ENCODE results near the gene ZNF682.
"Not testable (repeated sequence)": the region's sequence is repeated elsewhere in the genome, so short reads cannot be mapped to it uniquely, and the experiment has no call there.

Gene ZNF682

DNA sequence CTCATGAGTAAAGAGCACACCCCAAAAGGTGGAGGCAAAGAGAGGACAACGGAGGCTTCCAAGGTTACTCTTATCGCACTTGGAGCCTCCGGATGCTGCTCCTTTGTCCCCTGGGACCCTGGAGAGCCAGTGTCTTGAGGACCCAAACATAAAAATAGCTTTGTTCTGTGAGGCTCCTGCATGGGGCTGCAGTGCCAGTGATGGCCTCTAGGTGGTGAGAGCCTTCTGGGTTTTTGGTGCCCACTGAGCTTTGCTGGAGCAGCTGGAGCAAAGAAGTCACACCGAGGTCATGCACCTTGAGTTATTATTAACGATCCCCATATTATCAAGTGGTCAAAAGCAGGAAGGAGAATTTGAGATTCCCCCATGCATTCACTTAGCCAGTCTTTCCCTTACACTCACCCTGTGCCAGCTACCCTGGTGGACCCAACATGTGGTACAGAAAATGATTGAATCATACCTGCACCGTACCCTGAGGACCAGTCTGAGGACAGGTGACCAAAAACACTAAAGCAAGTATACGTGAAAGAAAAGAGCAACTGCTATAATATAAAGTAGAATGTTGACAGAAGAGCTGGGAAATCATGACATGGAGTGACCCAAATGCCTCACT, 41.5 kb downstream of the ZNF682 start:
- peak; percentile 1 to 17 (median 4) for DNase-seq (ENCODE audit: low read depth in 3 of 3)

DNA sequence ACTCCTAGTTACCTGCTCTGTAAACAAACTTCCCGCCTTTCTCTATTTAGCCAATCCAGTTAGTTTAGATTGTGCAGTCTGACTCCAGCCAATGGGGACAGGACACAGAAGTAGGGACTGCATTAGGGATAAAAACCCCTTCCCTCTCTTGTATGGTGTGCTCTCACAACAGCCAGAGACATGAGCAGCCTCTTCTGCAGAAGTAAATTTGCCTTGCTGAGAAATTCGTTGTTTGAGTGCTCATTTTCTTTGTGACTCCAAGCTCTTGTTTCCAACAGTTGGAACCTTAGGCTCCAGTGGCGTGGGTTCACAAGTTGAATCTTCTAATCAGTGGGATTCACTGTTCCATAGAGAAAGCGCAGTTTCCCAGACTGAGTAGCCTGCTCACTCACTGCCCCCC, 72.4 kb downstream of the ZNF682 start:
- DNase-seq (ENCODE audit: low read depth in 3 of 3) = no peak

DNA sequence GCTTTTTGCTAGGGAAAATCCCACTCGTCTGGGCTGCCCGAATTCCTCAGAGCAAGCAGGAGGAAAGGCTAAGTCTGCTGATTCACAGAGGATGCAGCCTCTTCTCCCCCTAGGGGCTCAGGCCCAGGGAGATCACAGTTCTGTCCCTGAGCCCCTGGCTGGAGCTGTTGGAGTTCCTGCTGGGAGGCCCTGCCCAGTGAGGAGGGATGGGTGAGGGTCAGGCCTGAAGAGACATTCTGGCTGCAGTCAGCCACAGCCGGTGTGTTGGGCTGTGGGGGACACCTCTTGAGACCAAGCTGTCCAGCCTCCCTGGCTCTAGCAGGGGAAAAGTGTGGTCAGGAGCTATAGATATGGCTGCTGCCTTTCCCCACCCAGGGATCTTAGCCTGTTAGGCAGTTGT, 73.2 kb downstream of the ZNF682 start:
- not testable (repeated sequence) for DNase-seq (ENCODE audit: low read depth in 3 of 3)

DNA sequence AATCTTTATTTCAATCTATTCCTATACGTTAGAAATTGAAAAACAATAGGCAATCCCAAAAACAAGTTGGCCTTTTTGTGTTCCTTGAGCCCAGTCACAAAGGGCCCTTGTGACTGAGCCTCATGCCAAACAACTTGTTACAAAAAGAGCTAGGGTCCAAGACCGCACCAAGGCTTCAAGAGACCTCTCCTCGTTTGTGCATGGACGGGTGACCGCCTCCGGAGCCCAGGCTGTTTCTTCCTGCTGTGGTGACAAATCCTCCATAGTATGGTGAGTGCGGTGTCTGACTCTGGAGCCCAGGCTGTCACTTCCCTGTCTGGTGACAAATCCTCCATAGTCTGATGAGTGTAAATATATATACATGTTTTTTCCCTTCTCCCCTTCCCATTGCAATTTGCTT, 74.9 kb downstream of the ZNF682 start:
- no peak for DNase-seq (ENCODE audit: low read depth in 3 of 3)

DNA sequence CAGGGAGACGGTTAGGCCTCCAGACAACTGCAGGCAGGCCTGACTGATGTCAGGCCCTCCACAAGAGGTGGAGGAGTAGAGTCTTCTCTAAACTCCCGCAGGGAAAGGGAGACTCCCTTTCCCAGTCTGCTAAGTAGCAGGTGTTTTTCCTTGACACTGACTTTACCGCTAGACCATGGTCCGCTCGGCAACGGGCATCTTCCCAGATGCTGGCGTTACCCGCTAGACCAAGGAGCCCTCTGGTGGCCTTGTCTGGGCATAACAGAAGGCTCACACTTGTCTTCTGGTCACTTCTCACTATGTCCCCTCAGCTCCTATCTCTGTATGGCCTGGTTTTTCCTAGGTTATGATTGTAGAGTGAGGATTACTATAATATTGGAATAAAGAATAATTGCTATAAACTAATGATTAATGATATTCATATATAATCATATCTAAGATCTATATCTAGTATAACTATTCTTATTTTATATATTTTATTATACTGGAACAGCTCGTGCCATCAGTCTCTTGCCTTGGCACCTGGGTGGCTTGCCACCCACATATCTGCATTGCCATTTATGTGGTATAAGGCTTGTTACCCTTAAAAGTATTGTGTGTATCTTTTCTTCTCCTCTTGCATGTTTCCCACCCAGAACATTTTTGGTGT, 80.0 kb downstream of the ZNF682 start:
- peak; percentile 30 to 44 (median 36) for DNase-seq (ENCODE audit: low read depth in 3 of 3)

DNA sequence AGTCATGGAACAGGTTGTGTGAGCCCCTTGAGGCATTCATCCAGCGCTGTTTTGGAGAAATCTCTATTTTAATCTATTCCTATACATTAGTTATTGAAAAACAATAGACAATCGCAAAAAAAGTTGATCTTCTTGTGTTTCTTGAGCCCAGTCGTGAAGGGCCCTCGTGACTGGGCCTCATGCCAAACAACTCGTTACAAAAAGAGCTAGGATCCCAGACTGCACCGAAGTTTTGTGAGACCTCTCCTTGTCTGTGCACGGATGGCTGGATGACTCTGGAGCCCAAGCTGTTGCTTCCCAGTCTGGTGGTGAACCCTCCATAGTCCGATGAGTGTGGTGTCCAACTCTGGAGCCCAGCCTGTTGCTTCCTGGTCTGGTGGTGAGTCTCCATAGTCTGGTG, 81.5 kb downstream of the ZNF682 start:
- DNase-seq (ENCODE audit: low read depth in 3 of 3) = not testable (repeated sequence)

DNA sequence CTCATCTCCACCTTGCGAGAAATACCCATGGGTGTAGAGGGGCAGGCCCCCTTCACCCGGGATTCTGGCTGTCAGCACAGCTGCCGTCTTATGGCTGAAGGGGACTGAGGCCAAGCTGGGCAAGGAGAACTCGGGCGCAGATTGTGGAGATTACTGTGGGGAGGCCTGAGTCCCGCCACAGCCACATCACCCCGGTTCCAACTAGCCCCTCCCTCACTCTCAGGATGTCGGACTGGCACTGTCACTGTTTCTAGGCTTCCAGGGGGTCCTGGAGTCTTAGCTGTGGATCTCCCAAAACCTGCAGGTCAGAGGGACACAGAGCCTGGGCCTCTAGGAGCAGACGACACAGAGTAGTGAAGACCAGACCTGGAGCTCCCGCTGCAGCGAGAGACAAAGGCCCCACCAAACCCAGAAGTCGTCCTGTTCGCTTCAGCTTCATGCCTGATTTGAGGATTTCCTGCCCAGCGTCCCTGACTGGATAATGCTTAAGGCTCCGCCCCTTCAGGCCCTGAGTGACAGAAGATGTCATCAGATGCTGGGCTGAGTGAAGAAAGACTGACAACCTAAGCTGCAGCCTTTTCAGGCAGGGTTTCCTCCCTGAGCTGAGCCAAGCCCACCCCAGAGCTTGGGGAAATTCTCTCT, 82.8 kb downstream of the ZNF682 start:
- no peak for DNase-seq (ENCODE audit: low read depth in 3 of 3)

DNA sequence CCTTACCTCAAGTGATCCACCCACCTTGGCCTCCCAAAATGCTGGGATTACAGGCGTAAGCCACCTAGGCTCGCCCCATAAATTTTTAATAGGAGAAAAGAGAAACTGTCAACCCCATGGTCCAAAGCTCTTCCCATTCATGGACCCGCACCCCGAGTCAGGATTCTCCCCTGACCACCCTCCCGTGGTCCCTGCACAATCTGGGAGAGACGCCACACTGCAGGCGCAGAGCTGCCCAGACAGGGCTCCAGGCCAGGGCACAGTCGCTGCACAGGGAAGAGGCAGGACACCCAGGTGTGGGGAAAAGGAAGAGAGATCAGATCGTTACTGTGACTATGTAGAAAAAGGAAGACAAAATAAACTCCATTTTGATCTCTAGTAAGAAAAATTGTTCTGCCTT, 84.1 kb downstream of the ZNF682 start:
- DNase-seq (ENCODE audit: low read depth in 3 of 3) = no peak

Measured in stimulated activated CD4-positive, alpha-beta T cell treated with anti-CD3 and anti-CD28 coated beads, TNF-alpha, amount 100 ng/mL, for 48 hours (primary cell).